Stimulated activated CD4-positive, alpha-beta T cell treated with anti-CD3 and anti-CD28 coated beads, Interleukin-4, amount 100 ng/mL, for 48 hours (primary cell): ENCODE data around the gene PLPP2.

Source experiments
- DNase-seq, 2 donors: peaks; one replicate each; pipeline ENCODE4 v3.0.0-alpha.2; 2020; ENCODE audit warnings: low read depth in 2 of 2

Gene PLPP2

GRCh38 chr19:293436-294110 is 2.4 kb upstream of the PLPP2 start:
- no peak for DNase-seq

DNA sequence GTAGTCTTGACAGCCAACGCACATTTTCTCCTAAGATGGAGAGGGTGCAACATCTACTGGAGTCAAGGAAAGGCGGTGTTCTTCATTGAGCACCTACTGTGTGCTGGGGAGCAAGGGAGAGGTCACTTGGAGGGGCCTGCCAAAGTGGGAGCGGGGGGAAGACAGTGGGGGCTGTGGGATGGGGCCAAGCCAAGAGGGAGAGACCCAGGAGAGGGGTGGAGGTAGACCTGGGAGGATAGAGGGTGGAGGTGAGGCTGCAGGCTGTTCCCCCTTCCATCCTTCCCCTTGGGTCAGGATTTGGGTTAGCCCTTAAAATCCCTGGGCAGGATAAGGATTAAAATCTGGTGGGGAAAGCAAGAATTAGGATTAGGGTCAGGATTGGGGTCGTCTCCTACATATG is 1.7 kb upstream of the PLPP2 start:
- DNase-seq = no peak

DNA sequence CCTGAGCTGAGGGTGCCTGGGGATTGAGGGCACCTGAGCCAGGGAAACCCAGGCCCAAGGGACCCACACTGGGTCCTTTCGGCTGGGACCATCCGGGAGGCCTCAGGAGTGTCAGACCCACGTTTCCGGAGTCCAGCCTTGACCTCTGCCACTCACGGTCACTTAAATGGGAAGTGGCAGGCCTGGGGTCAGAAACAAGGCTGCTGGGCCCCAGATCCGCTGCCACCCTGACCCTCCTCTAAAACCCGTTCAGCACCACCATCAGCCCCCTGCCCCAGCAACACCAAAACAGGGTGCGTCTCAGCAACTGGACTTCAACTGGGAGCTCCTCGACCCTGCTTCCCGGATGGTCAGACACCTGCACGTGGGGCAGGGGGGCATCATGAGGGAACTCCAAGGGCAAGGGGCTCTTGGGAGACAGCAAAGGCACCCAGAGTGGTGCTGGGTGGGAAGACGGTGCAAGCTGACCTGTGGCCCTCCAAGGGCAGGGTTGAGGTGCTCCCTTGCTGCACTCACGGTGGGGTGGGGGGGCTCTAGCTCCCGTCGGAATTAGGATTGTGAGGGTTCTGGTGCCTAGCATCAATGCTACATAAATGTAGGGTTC is 1.2 kb upstream of the PLPP2 start:
- no peak for DNase-seq

DNA sequence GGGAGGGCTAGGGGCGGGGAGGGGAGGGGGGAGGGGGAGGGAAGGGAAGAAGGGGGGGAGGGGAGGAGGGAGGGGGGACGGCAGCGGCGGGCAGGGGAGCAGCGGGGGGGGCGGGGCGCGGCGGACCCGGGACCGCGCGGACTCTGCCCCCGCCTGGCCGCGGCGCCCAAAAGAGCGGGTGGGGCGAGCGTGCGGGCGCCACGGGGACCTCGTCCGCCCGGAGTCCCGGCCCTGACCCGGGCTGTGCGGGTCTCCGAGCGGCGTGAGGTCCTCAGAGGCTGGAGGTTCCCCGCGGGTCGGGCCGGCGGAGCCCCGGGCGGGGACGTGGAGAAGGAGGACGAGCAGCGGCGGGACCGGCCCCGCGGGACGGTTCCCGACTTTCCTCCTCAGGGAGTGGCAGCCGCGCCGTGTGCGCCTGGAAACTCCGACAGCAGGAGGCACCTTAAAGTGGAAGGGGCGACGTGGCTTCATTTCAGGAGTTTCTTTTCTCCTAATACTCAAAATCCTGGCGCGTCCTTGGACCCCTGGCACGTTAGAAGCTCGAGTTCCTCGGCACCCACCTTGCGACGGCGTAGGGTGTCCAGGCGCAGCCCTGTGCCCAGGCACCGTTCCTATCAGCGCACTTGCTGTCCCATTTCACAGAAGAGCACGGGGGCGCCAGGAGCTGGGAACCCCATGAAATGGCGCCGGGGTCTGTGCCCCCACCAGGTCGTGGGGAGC is 518 bp upstream of the PLPP2 start:
- DNase-seq = no peak

- no peak for DNase-seq
These were observed 714 bp downstream of the PLPP2 start for GRCh38 chr19:290372-291005.

DNA sequence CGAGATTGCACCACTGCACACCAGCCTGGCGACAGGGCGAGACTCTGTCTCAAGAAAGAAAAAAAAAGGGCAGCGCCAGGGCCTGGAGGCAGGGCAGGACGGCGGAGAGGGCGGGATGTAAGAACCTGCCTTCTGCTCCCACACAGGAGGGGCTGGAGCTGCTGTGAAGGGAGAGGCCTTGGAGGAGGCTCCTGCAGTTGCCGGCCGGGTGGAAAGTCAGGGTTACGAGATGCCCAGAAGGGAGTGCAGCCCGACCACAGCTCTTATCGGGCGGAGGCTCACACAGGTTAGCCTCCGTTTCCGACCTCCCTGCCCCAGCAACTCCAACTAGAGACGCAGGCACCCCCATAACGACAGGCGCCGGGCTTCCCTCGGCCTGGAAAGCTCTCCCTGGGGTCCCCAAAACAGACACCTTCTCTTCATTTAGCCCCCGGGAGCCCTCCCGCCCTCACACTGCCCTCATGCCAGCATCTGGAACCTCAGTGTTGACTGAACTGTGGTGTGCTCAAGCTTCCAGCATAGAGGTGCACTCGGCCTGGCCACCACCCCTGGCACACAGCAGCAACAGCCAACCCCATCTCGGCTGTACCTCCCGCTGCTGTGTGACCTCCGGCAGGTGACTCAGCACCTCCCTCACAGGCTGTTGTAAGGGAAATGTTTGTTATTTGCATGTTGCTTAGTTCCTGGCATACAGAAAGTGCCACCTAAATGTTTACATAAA is 1.4 kb downstream of the PLPP2 start:
- DNase-seq = peak in 1 of 2 donors; percentile 27

DNA sequence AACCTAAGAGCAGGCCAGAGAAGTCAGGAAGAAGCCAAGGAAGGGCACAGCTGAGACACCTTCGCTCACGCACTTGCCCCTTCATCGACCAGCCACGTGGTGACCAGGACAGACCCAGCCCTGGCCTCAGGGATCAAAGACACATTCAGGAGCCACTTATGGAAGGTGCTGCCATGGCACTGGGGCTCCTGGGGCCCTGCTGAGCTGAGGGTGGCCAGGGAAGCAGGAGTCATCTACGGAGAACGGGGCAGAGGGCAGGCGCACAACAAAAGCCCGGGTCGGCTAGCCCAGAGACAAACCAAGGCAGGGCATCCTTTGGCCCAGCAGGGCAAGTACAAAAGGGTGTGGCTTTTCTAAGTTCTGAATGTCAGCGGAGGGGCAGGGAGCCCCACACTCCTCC is 2.3 kb downstream of the PLPP2 start:
- no peak for DNase-seq

- DNase-seq = no peak
These were observed 3.8 kb downstream of the PLPP2 start for GRCh38 chr19:287381-287871.

GRCh38 chr19:283395-283794 is 7.8 kb downstream of the PLPP2 start:
- no peak for DNase-seq

GRCh38 chr19:282501-282900 is 8.7 kb downstream of the PLPP2 start:
- no peak for DNase-seq

DNA sequence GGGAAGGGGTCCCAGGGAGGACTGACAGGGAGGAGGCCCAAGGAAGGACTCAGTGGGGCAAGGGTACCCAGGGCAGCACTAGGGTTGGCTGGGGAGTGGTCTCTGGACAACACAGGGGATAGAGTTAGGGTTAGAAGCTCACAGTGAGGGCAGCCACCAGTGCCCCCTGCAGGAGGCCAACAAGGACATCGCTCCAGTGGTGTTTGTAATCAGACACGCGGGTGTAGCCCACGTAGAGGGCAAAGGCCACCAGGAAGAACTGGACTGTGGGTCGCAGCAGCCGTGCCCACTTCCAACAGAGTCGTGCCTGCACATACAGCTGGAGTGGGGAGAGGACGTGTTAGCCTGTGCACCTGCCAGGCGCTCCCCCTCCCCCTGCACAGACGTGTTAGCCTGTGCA is 9.2 kb downstream of the PLPP2 start:
- no peak for DNase-seq

GRCh38 chr19:281156-281853 is 9.9 kb downstream of the PLPP2 start:
- DNase-seq = no peak

DNA sequence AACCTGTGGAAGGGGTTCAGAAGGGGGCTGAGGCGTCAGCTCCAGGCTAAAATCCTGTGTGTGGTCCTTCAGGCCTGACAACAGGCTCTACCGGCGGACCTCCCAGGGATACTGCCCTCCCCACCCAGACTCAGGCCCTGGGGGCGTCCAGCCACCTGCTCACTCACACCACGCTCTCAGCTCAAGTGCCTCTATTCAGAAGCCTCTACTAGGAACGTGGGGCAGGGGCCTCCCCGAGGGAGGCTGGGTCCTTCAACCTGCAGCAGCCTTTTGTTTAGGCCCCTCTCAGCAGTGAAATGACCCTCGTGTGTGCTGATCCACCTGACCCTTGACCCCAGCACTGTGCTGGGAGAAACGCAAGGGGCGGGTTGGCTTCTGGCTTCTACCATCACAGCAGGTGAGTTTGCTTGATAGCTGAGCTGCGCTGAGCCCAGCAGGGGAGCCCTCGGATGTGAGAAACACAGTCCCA is 10.6 kb downstream of the PLPP2 start:
- DNase-seq = no peak

DNA sequence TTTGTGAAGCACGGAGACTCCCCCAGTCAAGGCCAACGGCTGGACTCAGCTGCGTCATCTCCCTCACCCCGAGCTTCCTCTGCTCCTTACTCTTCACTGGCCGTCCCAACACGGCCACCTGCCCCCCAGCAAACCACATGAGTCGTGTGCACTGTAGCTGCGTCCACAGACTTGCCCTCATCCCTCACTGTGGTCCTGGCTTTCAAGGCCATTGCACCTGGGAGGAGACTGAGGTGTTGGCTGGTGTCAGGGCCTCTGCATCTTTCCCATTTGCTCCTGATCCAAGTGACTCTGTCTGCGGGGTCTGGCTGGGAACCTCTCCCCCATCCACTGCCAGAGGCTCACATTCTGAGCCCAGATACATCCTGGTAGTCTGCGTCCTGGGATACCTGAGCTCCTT is 11.5 kb downstream of the PLPP2 start:
- no peak for DNase-seq

DNA sequence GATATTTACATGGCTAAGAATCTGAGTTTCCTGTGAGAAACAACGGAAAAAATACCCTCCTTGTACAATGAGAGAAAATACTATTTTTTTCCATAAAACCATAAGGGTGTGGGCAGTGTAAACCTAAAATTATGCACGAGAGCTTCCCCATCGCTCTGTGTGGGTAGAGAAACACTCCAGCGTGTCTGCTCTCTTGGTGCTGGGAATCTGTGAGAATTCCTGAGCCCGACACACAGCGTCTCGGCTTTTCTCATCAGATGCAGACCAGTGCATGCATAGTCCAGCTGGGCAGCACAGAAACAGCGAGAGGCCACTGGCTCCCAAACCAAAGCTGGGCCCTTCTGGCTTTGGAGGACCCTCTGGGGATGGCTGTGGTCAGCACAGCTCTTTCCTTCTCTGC is 12.0 kb downstream of the PLPP2 start:
- DNase-seq = no peak

- no peak for DNase-seq
These were observed 13.5 kb downstream of the PLPP2 start for GRCh38 chr19:277581-278165.

GRCh38 chr19:277131-277530 is 14.1 kb downstream of the PLPP2 start:
- no peak for DNase-seq

GRCh38 chr19:275958-276646 is 15.1 kb downstream of the PLPP2 start:
- no peak for DNase-seq

DNA sequence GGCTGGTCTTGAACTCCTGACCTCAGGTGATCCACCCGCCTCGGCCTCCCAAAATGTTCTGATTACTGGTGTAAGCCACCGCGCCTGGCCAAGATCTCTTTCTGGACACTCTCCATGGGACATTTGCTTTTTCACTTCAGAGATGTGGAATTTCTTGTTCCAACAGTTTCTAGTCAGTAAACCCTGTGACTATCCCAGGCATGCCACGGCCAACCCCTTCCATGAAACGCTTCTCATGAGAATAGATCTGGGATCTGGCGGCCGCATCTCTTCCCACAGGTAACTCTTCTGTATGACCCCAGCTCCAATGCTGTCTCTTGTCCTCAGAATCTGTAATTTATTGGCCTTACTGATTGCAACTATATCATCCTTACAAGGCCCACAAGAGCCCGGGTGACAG is 16.2 kb downstream of the PLPP2 start:
- DNase-seq = no peak

DNA sequence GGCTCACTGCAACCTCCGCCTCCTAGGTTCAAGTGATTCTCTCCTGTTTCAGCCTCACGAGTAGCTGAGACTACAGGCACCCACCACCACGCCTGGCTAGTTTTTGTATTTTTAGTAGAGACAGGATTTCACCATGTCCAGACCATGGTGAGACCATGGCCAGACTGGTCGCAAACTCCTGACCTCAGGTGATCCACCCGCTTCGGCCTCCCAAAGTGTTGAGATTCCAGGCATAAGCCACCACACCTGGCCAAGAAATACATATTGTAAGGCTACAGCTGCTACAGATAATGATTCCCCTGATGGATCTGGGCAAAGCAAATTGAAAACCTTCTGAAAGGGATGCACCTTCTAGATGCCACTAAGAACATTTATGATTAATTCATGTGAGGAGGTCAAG is 17.8 kb downstream of the PLPP2 start:
- DNase-seq = no peak
